K562 (cell line): ENCODE results near the gene SMG9. TPM values are rescaled to one million over a fixed set of nuclear protein-coding genes. Genes with fewer than 3 reads are reported as not detected.

Source experiments
- ARNT ChIP-seq, 2 experiments: fragments of 450-650 bp; IDR thresholded peaks; 2 replicates each; pipeline ENCODE4 v1.6.1; 2016; ENCODE audit warnings: mild to moderate bottlenecking in 1 of 2
- BDP1 ChIP-seq: IDR thresholded peaks from 3 replicates; pipeline ENCODE4 v1.6.1; 2011; ENCODE audit not compliant: insufficient read length, insufficient read depth
- CHD2 ChIP-seq: IDR thresholded peaks from 2 replicates; pipeline ENCODE4 v1.6.1; 2011; ENCODE audit warnings: low read depth, low read length
- FOS ChIP-seq: IDR thresholded peaks from 3 replicates; pipeline ENCODE4 v1.6.1; 2011; ENCODE audit not compliant: insufficient read length; ENCODE audit errors: extremely low read depth
- FOXO4 ChIP-seq: fragments of 450-650 bp; formaldehyde crosslinking; IDR thresholded peaks from 2 replicates; pipeline ENCODE4 v1.4.0; 2020; ENCODE audit warnings: mild to moderate bottlenecking, moderate library complexity
- HNRNPH1 ChIP-seq: fragments of 200-400 bp; formaldehyde crosslinking; optimal IDR thresholded peaks from 2 replicates; pipeline ENCODE3; 2017; ENCODE audit warnings: low read depth, mild to moderate bottlenecking, low read length, moderate library complexity
- KAT2B ChIP-seq: IDR thresholded peaks from one replicate; pipeline ENCODE4 v1.6.1; 2012; ENCODE audit warnings: low read depth, mild to moderate bottlenecking, control low read depth, inconsistent platforms, low read length, moderate library complexity
- KAT7 ChIP-seq: sonication (generic); formaldehyde crosslinking; IDR thresholded peaks from 2 replicates; pipeline ENCODE4 v1.8.0; 2022; ENCODE audit warnings: missing genetic modification reagents, mild to moderate bottlenecking, borderline replicate concordance
- MAFK ChIP-seq: IDR thresholded peaks from 2 replicates; pipeline ENCODE4 v1.6.1; 2011; ENCODE audit warnings: low read length, improper control_type of control experiment
- MIER1 ChIP-seq: fragments of 450-650 bp; IDR thresholded peaks from 2 replicates; pipeline ENCODE4 v1.6.1; 2016; ENCODE audit warnings: antibody characterized with exemption, mild to moderate bottlenecking, low read depth
- MTA3 ChIP-seq: fragments of 450-650 bp; formaldehyde crosslinking; IDR thresholded peaks from 2 replicates; pipeline ENCODE4 v1.6.1; 2017; ENCODE audit warnings: mild to moderate bottlenecking, borderline replicate concordance
- NONO ChIP-seq, 2 experiments: fragments of 200-400 bp in 1 of 2; fragments of 450-650 bp in 1 of 2; formaldehyde crosslinking in 1 of 2; IDR thresholded peaks; 2 replicates each; pipeline ENCODE4 v1.6.1; 2017; ENCODE audit warnings: low read depth in 2 of 2, mild to moderate bottlenecking in 2 of 2, moderate library complexity in 2 of 2, low read length in 1 of 2
- PHF20 ChIP-seq: fragments of 450-650 bp; IDR thresholded peaks from 2 replicates; pipeline ENCODE4 v1.6.1; 2018; ENCODE audit not compliant: partially characterized antibody
- RBBP5 ChIP-seq: fragments of 200-600 bp; sonication (generic); IDR thresholded peaks from 2 replicates; pipeline ENCODE4 v1.6.1; 2012; ENCODE audit warnings: borderline replicate concordance, mild to moderate bottlenecking, low read length, control low read depth, inconsistent platforms; ENCODE audit not compliant: insufficient read depth, poor library complexity, severe bottlenecking
- SMARCE1 ChIP-seq: fragments of 450-650 bp; IDR thresholded peaks from 2 replicates; pipeline ENCODE4 v1.7.1; 2016; ENCODE audit warnings: mild to moderate bottlenecking
- U2AF2 ChIP-seq: fragments of 200-400 bp; formaldehyde crosslinking; optimal IDR thresholded peaks from 2 replicates; pipeline ENCODE3; 2017; ENCODE audit warnings: low read depth, mild to moderate bottlenecking, low read length
- ZBED1 ChIP-seq: IDR thresholded peaks from 2 replicates; pipeline ENCODE4 v1.6.1; 2014
- ZC3H4 ChIP-seq: sonication (generic); formaldehyde crosslinking; IDR thresholded peaks from 2 replicates; pipeline ENCODE4 v1.9.0; 2021; ENCODE audit warnings: missing genetic modification reagents, borderline replicate concordance
- ZNF133 ChIP-seq: fragments of 250-450 bp; sonication (Bioruptor Pico); IDR thresholded peaks from 2 replicates; pipeline ENCODE4 v1.4.0; 2020; ENCODE audit warnings: mild to moderate bottlenecking
- ZNF165 ChIP-seq: fragments of 250-450 bp; sonication (Bioruptor Pico); IDR thresholded peaks from 2 replicates; pipeline ENCODE4 v1.4.0; 2020; ENCODE audit warnings: borderline replicate concordance
- ZNF24 ChIP-seq: fragments of 450-650 bp; IDR thresholded peaks from 2 replicates; pipeline ENCODE4 v1.6.1; 2016
- ZNF282 ChIP-seq: sonication (generic); formaldehyde crosslinking; IDR thresholded peaks from 2 replicates; pipeline ENCODE4 v1.8.1; 2023; ENCODE audit warnings: missing genetic modification reagents
- ZNF449 ChIP-seq: fragments of 250-450 bp; sonication (Bioruptor Pico); IDR thresholded peaks from 2 replicates; pipeline ENCODE4 v1.8.0; 2022; ENCODE audit warnings: moderate library complexity, mild to moderate bottlenecking, inconsistent platforms
- ZNF518B ChIP-seq: fragments of 250-450 bp; sonication (Bioruptor Pico); IDR thresholded peaks from 2 replicates; pipeline ENCODE4 v1.5.0; 2021; ENCODE audit warnings: mild to moderate bottlenecking, moderate library complexity
- ZNF586 ChIP-seq: fragments of 450-650 bp; formaldehyde crosslinking; conservative IDR thresholded peaks from 2 replicates; pipeline ENCODE4 v1.4.0; 2020; ENCODE audit warnings: mild to moderate bottlenecking, moderate library complexity
- polyA plus RNA-seq, 8 experiments: library from polyadenylated mRNA; depleted of rRNA in 4 of 8; stranded (reverse) in 5 of 8; unstranded in 3 of 8; fragments of >200 nt; fragmentation: Nextera tagmentation in 2 of 8; fragmentation: Illumina TruSeq in 1 of 8; extraction: Ambion mirVana in 2 of 8; extraction: Trizol in 1 of 8; gene quantifications; 2 replicates each; pipeline versions ENCODE4 v1.2.1 to v1.2.3, GENCODE V29; 2011 to 2014; ENCODE audit warnings: inconsistent platforms in 1 of 8, missing spikeins in 1 of 8
- total RNA-seq, 7 experiments: library from RNA; depleted of rRNA in 6 of 7; stranded (reverse); fragments of >200 nt in 6 of 7; fragmentation: Illumina TruSeq in 2 of 7; extraction: Trizol in 2 of 7; gene quantifications; 2 replicates each; pipeline versions ENCODE4 v1.2.1 to v1.2.3, GENCODE V29; 2011 to 2021; ENCODE audit warnings: low replicate concordance in 1 of 7

The SMG9 gene
- total and polyA plus RNA-seq, 9 of the 15 experiments (the other 6 are each of a cell fraction or from before 2014, with no cell fraction given): 1.7 to 79.7 (median 40.2) TPM

- no peak for TF ChIP-seq FOXO4 (CRISPR knock-in tag)
- peak; percentile 62 for TF ChIP-seq SMARCE1
- TF ChIP-seq NONO (IDR thresholded peaks at IDR 0.05; ENCODE audit: low read depth in 2 of 2, low read length in 1 of 2): no peak; a peak in 1 of 4 replicates
- TF ChIP-seq BDP1: no peak
- TF ChIP-seq MAFK: no peak
- no peak for TF ChIP-seq ZNF24
- TF ChIP-seq MTA3: peak; percentile 61
- TF ChIP-seq ZNF165: no peak
- no peak for TF ChIP-seq ZNF586 (CRISPR knock-in tag)
- TF ChIP-seq ARNT (IDR thresholded peaks at IDR 0.05): no peak
- no peak; the same call in 1 of the 2 replicates for TF ChIP-seq KAT7 (CRISPR knock-in tag)
- no peak for TF ChIP-seq ZBED1
- no peak for TF ChIP-seq MIER1
- no peak for TF ChIP-seq U2AF2
- peak; percentile 85 for TF ChIP-seq CHD2
- TF ChIP-seq HNRNPH1: no peak
- no peak for TF ChIP-seq KAT2B
- TF ChIP-seq ZNF282 (CRISPR knock-in tag): no peak
- TF ChIP-seq FOS: peak; percentile 26
- no peak for TF ChIP-seq RBBP5
- no peak for TF ChIP-seq ZNF449 (CRISPR knock-in tag)
- no peak for TF ChIP-seq ZNF133 (CRISPR knock-in tag)
- no peak for TF ChIP-seq PHF20
- TF ChIP-seq ZNF518B (CRISPR knock-in tag): no peak
- TF ChIP-seq ZC3H4: no peak
Observed at GRCh38 chr19:43754503-43755255, at the start of gene SMG9 (continued).
